A673 (cell line): ENCODE results near the gene FGGY. TPM values are rescaled to one million over a fixed set of nuclear protein-coding genes. Genes with fewer than 3 reads are reported as not detected.

Experiments used
- BruUV-seq: library from RNA; stranded (reverse); fragments of 400-500 nt; replicated peaks from 2 replicates; lab custom pipeline; 2021; lab: Mats Ljungman, UMichigan
- CTCF ChIA-PET: fragments of 300-600 bp; sonication (Branson Sonifier 250); formaldehyde crosslinking; loops from one replicate; lab custom pipeline; 2022; ENCODE audit warnings: antibody characterized with exemption; lab: Charles Lee
- POLR2A ChIA-PET: fragments of 300-600 bp; sonication (Branson Sonifier 250); formaldehyde crosslinking; loops from one replicate; lab custom pipeline; 2022; ENCODE audit warnings: antibody characterized with exemption; ENCODE audit not compliant: low non-redundant PET; lab: Charles Lee
- DNase-seq: peaks from one replicate; pipeline ENCODE4 v3.0.0-alpha.2; 2015; ENCODE audit warnings: low spot score
- H3K27ac ChIP-seq: fragments of 200-600 bp; sonication (generic); 2 replicates; pipeline ENCODE4 v1.5.1; 2016; ENCODE audit warnings: mixed run types, low read depth, mild to moderate bottlenecking, mixed read lengths, antibody characterized with exemption, low read length; ENCODE audit not compliant: poor library complexity, severe bottlenecking
- H3K27me3 ChIP-seq: fragments of 200-600 bp; sonication (generic); replicated peaks from 2 replicates; pipeline ENCODE4 v1.6.1; 2017; ENCODE audit warnings: mixed run types, low read depth, mild to moderate bottlenecking, mixed read lengths, antibody characterized with exemption, low read length; ENCODE audit not compliant: insufficient read depth, poor library complexity
- H3K36me3 ChIP-seq: fragments of 200-600 bp; sonication (generic); 2 replicates; pipeline ENCODE4 v1.6.1; 2016; ENCODE audit warnings: mixed run types, mild to moderate bottlenecking, mixed read lengths, antibody characterized with exemption, low read length; ENCODE audit not compliant: insufficient read depth, poor library complexity, severe bottlenecking
- H3K4me1 ChIP-seq: fragments of 200-600 bp; sonication (generic); 2 replicates; pipeline ENCODE4 v1.6.1; 2017; ENCODE audit warnings: mixed run types, mild to moderate bottlenecking, mixed read lengths, antibody characterized with exemption, low read length; ENCODE audit not compliant: insufficient read depth, poor library complexity, severe bottlenecking
- H3K4me3 ChIP-seq: fragments of 200-600 bp; sonication (generic); 2 replicates; pipeline ENCODE4 v1.5.1; 2016; ENCODE audit warnings: low read depth, mixed run types, mild to moderate bottlenecking, mixed read lengths, low read length; ENCODE audit not compliant: poor library complexity, severe bottlenecking
- H3K9me3 ChIP-seq: fragments of 200-600 bp; sonication (generic); 2 replicates; pipeline ENCODE4 v1.6.1; 2016; ENCODE audit warnings: mixed run types, low read depth, mild to moderate bottlenecking, mixed read lengths, antibody characterized with exemption, low read length; ENCODE audit not compliant: poor library complexity, severe bottlenecking
- CTCF ChIP-seq: fragments of 300-800, 200-600 bp; sonication (generic); conservative IDR thresholded peaks from 2 replicates; pipeline ENCODE4 v1.5.1; 2017; ENCODE audit warnings: low read depth, mild to moderate bottlenecking, antibody characterized with exemption, low read length, moderate library complexity, mixed read lengths
- EZH2 ChIP-seq: fragments of 200-600 bp; sonication (generic); IDR thresholded peaks from 2 replicates; pipeline ENCODE4 v1.6.1; 2017; ENCODE audit warnings: borderline replicate concordance, low read depth, mild to moderate bottlenecking, mixed read lengths, antibody characterized with exemption, low read length; ENCODE audit not compliant: poor library complexity, severe bottlenecking
- intact Hi-C: fragments of 100-400 bp; cut with micrococcal nuclease; formaldehyde crosslinking; loops from one replicate; pipeline ENCODE4 v1.10.0; 2022; ENCODE audit not compliant: unreplicated experiment
- total RNA-seq: library from RNA; stranded (reverse); gene quantifications from 2 replicates; pipeline ENCODE4 v1.2.3, GENCODE V29; 2021

Gene FGGY
- total RNA-seq, 1 experiment from 2014 or later = 2.6 TPM

GRCh38 chr1:59696421-59697115, 399.7 kb downstream of the FGGY start:
- POLR2A ChIA-PET = no interaction called here
- no peak for DNase-seq

GRCh38 chr1:59697150-59697800, 400.4 kb downstream of the FGGY start:
- no peak overlapping the region for H3K4me3 ChIP-seq
- no peaks in the 10 kb centered on the region for H3K27me3 ChIP-seq
- BruUV-seq = no TSS peak
- TF ChIP-seq CTCF (no peak), EZH2 (no peak)
- no peak for DNase-seq
- CTCF ChIA-PET = no interaction called here
- H3K4me1 ChIP-seq = peaks cover 7% of the 10 kb centered on the region
- no peaks in the 10 kb centered on the region for H3K36me3 ChIP-seq
- H3K27ac ChIP-seq = no peak overlapping the region
- no peaks in the 10 kb centered on the region for H3K9me3 ChIP-seq
- intact Hi-C loops = loop anchor here (2.0 to 5.0 kb wide), 3 partner anchors 205 to 912 kb away; partner anchors contain the start of gene JUN
- POLR2A ChIA-PET = no interaction called here

More at GRCh38 chr1:59696421-59697115, 399.7 kb downstream of the FGGY start:
- Histone ChIP-seq H3K9me3 (no peaks in the 10 kb centered on the region), H3K27ac (no peak overlapping the region), H3K27me3 (no peaks in the 10 kb centered on the region), H3K4me3 (no peak overlapping the region), H3K36me3 (no peaks in the 10 kb centered on the region), H3K4me1 (peaks cover 10% of the 10 kb centered on the region)
- TF ChIP-seq CTCF = no peak
- no peak for TF ChIP-seq EZH2
- intact Hi-C loops = loop anchor here (2.0 to 5.0 kb wide), 3 partner anchors 204 to 912 kb away; partner anchors contain the start of gene JUN
- CTCF ChIA-PET = no interaction called here
- BruUV-seq = no TSS peak

GRCh38 chr1:59698386-59698785, 401.5 kb downstream of the FGGY start:
- no peaks in the 10 kb centered on the region for H3K4me1 ChIP-seq
- H3K27ac ChIP-seq = no peak overlapping the region
- ChIA-PET POLR2A (no interaction called here), CTCF (interaction anchor here (0.7 to 1.8 kb wide), 3 partner anchors 330 to 957 kb away, joined by 3 to 6 read pairs (median 3); partner anchors contain the start of gene JUN)
- TF ChIP-seq EZH2 (no peak), CTCF (no peak)
- H3K27me3 ChIP-seq = no peaks in the 10 kb centered on the region
- intact Hi-C loops = loop anchor here (2.0 to 5.0 kb wide), 3 partner anchors 206 to 960 kb away; no protein-coding TSS in a partner anchor
- BruUV-seq = no TSS peak
- no peaks in the 10 kb centered on the region for H3K36me3 ChIP-seq
- H3K9me3 ChIP-seq = no peaks in the 10 kb centered on the region
- no peak for DNase-seq
- H3K4me3 ChIP-seq = no peak overlapping the region
